Ectodermal cell (in vitro differentiated cells): ENCODE results near the gene ADAMTS17.

Experiments used
- H3K27ac ChIP-seq: 2 replicates; pipeline ENCODE4 v1.7.0; 2013; ENCODE audit warnings: mild to moderate bottlenecking, low read depth, low read length; ENCODE audit not compliant: insufficient read depth, poor library complexity, severe bottlenecking
- H3K27me3 ChIP-seq: 2 replicates; pipeline ENCODE4 v1.7.0; 2013; ENCODE audit warnings: mild to moderate bottlenecking, low read length; ENCODE audit not compliant: insufficient read depth, control insufficient read depth, poor library complexity, severe bottlenecking
- H3K36me3 ChIP-seq: one replicate; pipeline ENCODE4 v1.7.0; 2013; ENCODE audit warnings: low read length; ENCODE audit not compliant: control insufficient read depth, insufficient read depth
- H3K4me1 ChIP-seq: one replicate; pipeline ENCODE4 v1.7.0; 2013; ENCODE audit warnings: low read length; ENCODE audit not compliant: control insufficient read depth, insufficient read depth
- H3K4me3 ChIP-seq: 2 replicates; pipeline ENCODE4 v1.7.0; 2013; ENCODE audit warnings: low read depth, low read length, control low read depth; ENCODE audit not compliant: insufficient read depth
- H3K9me3 ChIP-seq: 2 replicates; pipeline ENCODE4 v1.7.0; 2013; ENCODE audit warnings: mild to moderate bottlenecking, low read length, moderate library complexity; ENCODE audit not compliant: control insufficient read depth
- WGBS, 2 experiments: methylation state at CpG; one replicate each; pipeline ENCODE4 v1.1.7; 2013; ENCODE audit warnings: missing lambda C conversion rate in 2 of 2; 5-methylcytosine and 5-hydroxymethylcytosine counted together

The ADAMTS17 gene

DNA sequence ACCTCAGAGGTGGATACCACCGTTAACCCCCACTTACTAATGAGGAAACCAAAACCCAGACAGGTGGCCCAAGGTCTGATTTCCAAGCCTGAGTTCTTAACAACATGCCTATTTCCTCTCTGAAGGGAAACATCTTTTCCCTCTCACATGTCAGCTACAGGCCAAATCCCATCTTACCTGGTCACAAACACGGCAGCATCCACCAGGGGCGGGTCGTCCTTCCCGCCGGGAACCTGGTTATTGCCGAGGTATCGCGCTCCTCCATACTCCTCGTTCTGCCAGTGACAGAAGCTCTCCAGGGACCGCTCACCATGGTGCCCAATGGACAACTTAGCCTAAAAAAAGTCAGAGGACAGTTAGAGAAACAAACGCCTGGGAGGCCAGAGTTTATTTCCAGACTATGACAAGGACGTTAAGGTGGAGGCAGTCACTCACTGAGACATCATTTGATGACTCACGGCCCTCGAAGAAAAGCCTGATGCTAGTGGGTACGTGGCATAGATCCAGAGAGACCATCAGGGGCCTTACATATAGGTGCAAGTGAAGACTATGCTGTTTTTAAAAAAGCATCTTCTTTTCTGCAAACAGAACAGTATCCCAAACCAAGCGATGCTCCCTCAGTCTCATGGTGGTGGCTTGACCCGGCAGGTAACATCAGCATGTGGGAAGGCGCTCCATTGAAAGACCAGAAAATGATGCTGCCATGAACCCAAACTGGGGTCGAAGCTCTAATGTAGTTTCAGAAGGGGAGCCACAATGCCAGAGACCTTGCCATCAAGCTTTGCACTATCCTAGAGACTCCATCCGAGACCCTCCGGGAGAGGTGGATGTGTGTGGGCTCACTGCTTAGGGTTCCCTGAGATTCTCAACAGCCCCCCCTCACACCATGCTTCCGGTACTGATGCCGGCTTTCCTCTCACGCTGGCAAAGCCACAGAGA is 80.2 kb downstream of the ADAMTS17 start:
- Histone ChIP-seq H3K9me3 (no peaks in the 10 kb centered on the region), H3K27ac (no peak overlapping the region), H3K27me3 (no peaks in the 10 kb centered on the region), H3K4me1 (no peaks in the 10 kb centered on the region), H3K4me3 (no peak overlapping the region), H3K36me3 (no peaks in the 10 kb centered on the region)
- WGBS, 2 experiments = 88 to 90% methylated on average over 25 of the region's 25 CpGs

DNA sequence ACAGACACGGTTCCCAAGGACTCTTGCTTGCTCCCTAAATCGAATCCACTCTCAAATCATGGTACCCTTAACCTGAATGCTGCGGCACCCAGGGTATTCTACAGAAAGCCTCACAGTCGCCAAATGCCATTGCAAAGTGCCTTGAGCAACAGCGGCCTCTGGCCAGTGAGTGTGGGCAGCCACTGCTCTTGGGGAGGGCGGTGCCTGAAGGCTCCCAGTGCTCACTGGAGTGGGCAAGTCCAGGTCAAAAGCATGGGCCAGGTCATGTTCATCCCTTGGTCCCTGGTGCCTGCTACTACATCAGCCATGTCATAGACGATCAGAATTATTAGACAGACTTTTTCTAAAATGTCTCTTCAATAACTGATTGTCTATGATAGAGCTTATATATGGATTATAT is 82.5 kb downstream of the ADAMTS17 start:
- WGBS, 2 experiments = 87 to 93% methylated on average over 6 to 7 of the region's 7 CpGs

DNA sequence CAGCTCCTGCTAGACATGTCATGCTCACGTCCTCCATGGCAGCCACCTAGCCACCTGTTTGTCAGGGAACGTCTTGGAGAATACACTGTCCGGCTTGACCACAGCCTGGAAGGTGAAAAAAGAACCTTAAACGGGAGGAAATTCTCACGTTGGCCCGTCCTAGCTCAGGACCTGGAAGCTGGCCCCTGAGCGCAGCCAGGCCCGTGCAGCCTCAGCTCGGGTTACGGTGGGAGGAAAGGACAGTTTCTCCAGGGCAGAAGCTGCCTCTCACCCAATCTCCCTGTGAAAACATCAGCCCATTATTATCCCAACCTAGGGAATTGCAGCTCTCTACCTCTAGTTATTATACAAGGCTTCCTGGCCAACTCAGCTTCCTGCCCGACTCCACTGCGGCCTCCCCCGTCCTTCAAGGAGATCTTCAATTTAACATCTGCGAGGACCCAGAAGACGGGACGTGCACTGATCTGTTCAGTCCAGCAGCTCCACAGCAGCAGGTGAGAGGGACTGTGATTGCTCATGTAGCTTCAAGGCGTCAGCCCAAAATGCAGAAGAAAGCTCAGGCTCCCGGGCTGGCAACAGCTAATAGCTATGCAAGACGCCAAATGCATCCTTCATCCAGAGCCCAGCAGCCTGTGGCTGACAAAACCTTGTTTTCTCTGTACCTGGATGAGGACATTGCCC is 84.7 kb downstream of the ADAMTS17 start:
- no peak overlapping the region for H3K4me3 ChIP-seq
- H3K27me3 ChIP-seq = no peaks in the 10 kb centered on the region
- 88 to 90% methylated on average over 19 of the region's 19 CpGs for WGBS, 2 experiments
- no peaks in the 10 kb centered on the region for H3K4me1 ChIP-seq
- no peak overlapping the region for H3K27ac ChIP-seq
- no peaks in the 10 kb centered on the region for H3K9me3 ChIP-seq
- no peaks in the 10 kb centered on the region for H3K36me3 ChIP-seq

More for the DNA sequence above, 82.5 kb downstream of the ADAMTS17 start:
- no peak overlapping the region for H3K4me3 ChIP-seq
- no peak overlapping the region for H3K27ac ChIP-seq
- H3K9me3 ChIP-seq = no peaks in the 10 kb centered on the region
- no peaks in the 10 kb centered on the region for H3K36me3 ChIP-seq
- H3K27me3 ChIP-seq = no peaks in the 10 kb centered on the region
- H3K4me1 ChIP-seq = no peaks in the 10 kb centered on the region

DNA sequence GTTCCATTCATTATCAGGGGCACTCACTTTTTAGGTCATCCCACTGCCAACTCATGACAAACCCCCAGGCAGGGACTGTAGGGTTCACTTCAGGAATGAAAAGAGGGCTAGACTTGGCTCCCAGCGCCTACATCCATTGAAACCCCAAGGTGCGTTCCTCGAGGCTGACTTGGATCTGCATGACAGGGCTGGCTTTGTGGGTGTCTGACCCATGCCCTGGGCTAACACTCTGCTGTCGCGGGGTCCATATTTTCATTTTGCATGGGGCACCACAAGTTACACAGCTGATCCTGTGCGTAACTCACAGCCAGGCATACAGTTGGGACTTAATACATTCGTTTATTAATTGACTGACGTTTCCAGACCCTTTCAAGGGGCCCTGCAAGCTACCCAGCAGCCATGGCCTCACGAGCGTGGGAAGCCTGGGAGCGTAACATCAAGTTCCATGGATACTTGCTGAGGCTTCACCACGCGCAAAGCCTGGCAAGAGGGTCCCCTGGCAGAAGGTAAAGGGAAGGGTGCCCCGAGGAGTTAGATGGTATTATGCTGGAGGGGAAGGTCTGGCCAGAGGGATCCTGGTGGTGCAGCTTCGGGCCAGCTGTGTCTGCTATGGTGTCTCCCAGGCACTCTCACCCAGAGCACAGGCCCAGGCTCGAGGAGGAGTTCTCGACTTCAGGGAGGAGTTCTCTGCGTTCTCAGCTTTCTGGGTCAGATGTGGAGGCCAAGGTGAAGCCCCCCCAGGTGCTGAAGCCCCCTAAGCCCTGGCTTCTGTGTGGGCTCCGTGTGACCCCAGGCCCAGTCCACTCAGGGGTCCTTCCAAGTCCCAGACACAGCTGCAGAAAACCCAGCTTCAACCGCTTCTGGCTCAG is 85.4 kb downstream of the ADAMTS17 start:
- H3K36me3 ChIP-seq = no peaks in the 10 kb centered on the region
- no peaks in the 10 kb centered on the region for H3K4me1 ChIP-seq
- H3K27ac ChIP-seq = no peak overlapping the region
- no peaks in the 10 kb centered on the region for H3K9me3 ChIP-seq
- H3K27me3 ChIP-seq = no peaks in the 10 kb centered on the region
- 94% methylated on average over 20 of the region's 20 CpGs for WGBS, 2 experiments
- H3K4me3 ChIP-seq = no peak overlapping the region

DNA sequence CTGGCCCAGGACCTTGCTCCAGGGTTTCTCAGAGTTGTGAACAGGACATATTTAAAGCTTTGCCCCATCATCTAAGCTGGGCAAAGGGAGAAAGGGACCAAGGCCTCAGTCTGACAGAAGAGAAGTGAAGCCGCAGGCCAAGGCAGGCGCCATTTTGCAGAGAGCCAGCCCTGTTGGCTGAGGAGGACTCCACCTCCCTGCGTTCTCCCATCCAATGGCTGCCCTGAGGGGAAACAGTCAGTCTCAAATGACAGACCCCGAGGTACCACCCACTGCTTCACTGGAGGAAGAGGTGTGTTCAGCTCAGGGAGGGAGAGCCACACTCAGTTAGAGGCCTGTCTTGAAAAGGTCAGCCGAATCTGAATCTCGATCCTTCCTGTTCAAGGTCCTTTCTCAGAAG is 86.1 kb downstream of the ADAMTS17 start:
- Histone ChIP-seq H3K4me3 (no peak overlapping the region), H3K27me3 (no peaks in the 10 kb centered on the region), H3K36me3 (no peaks in the 10 kb centered on the region), H3K9me3 (no peaks in the 10 kb centered on the region), H3K27ac (no peak overlapping the region), H3K4me1 (no peaks in the 10 kb centered on the region)
- WGBS, 2 experiments = 90 to 93% methylated on average over 6 of the region's 6 CpGs

DNA sequence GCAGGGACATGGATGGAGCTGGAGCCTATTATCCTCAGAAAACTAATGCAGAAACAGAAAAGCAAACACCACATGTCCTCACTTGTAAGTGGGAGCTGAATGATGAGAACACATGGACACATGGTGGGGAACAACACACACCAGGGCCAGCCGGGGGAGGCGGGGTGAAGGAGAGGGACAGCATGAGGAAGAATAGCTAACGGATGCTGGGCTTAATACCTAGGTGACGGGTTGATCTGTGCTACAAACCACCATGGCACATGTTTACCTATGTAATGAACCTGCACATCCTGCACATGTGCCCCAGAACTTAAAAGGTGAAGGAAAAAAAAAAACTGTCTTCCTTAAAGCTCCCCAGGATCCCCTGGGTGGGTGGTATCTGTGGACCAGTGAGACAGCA is 87.1 kb downstream of the ADAMTS17 start:
- 78 to 79% methylated on average over 4 of the region's 4 CpGs for WGBS, 2 experiments
- Histone ChIP-seq H3K4me3 (no peak overlapping the region), H3K9me3 (no peaks in the 10 kb centered on the region), H3K27me3 (no peaks in the 10 kb centered on the region), H3K27ac (no peak overlapping the region), H3K36me3 (no peaks in the 10 kb centered on the region), H3K4me1 (no peaks in the 10 kb centered on the region)

DNA sequence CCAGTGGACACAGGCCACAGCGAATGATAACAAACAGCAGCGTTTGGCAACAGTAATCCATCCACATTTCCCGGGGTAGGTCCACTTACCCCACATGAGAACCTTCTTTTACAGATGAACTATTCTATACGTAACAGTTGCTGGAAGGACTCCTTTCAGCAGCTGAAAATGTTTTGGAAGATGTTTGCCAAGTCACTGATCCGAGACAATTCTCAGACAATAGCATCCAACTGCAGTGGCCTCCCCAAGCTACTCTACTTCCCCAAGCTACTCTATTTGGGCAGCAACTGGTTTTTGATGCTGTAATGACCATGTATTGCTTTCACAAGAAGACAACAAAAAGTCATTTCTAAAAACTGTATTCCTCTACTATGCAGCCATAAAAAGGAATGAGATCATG is 87.5 kb downstream of the ADAMTS17 start:
- H3K36me3 ChIP-seq = no peaks in the 10 kb centered on the region
- H3K4me1 ChIP-seq = no peaks in the 10 kb centered on the region
- no peaks in the 10 kb centered on the region for H3K9me3 ChIP-seq
- H3K27ac ChIP-seq = no peak overlapping the region
- H3K27me3 ChIP-seq = no peaks in the 10 kb centered on the region
- WGBS, 2 experiments = 84 to 88% methylated on average over 5 of the region's 5 CpGs
- H3K4me3 ChIP-seq = no peak overlapping the region

DNA sequence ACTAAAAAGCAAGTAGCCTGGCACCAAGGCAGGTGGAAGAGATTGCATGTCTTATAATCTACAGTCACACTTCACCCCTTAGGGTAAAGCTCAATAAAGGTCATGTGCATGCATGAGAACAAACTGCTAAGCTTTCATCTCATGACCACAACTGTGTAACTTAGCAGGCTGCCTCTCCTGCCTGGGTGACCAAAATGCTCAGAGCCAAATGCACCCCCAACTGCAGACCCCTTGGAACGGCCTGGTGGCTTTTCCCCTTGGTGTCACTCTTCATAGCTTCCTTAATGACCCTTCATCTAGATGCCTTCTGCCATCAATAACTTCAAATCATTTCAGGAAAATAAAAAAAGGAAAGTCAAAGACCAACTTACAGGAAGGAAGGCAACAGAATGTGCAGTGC is 88.1 kb downstream of the ADAMTS17 start:
- Histone ChIP-seq H3K27ac (no peak overlapping the region), H3K9me3 (no peaks in the 10 kb centered on the region), H3K27me3 (no peaks in the 10 kb centered on the region), H3K4me3 (no peak overlapping the region), H3K4me1 (no peaks in the 10 kb centered on the region), H3K36me3 (no peaks in the 10 kb centered on the region)
- 93 to 96% methylated on average over 1 of the region's 1 CpG for WGBS, 2 experiments

DNA sequence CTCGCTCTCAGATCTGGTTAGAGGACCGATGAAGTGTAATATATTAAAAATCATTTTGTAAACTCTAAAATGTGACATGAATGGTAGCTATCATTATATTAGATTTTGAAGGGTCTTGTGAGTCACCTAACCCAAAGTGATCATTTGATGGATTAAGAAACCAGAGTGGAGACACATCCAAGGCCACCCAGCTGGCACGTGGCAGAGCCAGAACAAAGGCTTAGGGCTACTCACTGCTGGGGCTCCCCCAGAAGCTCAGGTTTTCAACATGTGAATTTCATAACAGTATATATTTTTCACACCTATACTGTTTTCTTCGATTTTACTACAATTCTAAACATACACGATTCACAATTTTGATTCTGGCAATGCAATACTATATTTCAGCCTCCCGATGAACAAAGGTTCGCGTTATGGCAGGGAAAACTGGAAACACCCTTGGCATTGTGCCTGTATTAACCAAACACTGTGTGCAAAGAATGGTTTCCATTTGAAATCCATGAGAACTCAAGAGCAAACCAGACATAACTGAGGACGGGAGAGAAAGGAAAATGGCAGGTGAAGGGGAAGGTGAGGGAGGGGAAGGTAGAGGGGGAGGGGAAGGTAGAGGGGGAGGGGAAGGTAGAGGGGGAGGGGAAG is 88.9 kb downstream of the ADAMTS17 start:
- H3K9me3 ChIP-seq = no peaks in the 10 kb centered on the region
- H3K4me3 ChIP-seq = no peak overlapping the region
- no peak overlapping the region for H3K27ac ChIP-seq
- H3K4me1 ChIP-seq = no peaks in the 10 kb centered on the region
- WGBS, 2 experiments = 96 to 97% methylated on average over 7 to 9 of the region's 9 CpGs
- H3K27me3 ChIP-seq = no peaks in the 10 kb centered on the region
- no peaks in the 10 kb centered on the region for H3K36me3 ChIP-seq
